Stimulated activated naive CD4-positive, alpha-beta T cell treated with Interleukin-2 at 50 U/mL for 16 hours (primary cell): ENCODE measurements around the gene DCK.
"Not testable (repeated sequence)": the region's sequence is repeated elsewhere in the genome, so short reads cannot be mapped to it uniquely, and the experiment has no call there.

Source experiments
- DNase-seq: peaks from one replicate; lab custom pipeline; 2025; lab: John Stamatoyannopoulos, UW

The DCK gene

GRCh38 chr4:70993181-70994068 is at the start of gene DCK:
Gene DCK (plus strand): TSS chr4:70993649. CDS start chr4:70993836, 187 bp downstream.
- DNase-seq = peak; percentile 80

DNA sequence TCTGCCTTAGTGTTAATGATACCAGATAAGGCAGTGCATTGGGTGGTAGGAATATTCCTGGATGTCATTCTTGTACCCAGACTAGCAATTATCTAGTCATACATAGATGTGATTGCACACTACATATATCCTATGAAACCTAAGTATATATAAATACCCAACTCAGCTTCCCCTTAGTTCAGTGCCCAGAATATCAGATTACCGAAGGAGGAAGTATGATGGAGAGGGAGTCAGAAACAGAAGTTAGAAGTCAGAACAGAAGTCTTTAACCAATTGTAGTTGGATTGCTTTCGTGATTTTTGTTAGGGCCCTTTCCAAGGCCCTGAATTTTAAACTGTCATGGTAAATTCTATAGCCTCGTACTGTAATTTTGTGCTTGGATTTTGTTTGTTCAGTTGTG is 48.4 kb upstream of the DCK start:
- no peak for DNase-seq

- no peak for DNase-seq
These were observed 47.9 kb upstream of the DCK start for GRCh38 chr4:70945452-70946055.

DNA sequence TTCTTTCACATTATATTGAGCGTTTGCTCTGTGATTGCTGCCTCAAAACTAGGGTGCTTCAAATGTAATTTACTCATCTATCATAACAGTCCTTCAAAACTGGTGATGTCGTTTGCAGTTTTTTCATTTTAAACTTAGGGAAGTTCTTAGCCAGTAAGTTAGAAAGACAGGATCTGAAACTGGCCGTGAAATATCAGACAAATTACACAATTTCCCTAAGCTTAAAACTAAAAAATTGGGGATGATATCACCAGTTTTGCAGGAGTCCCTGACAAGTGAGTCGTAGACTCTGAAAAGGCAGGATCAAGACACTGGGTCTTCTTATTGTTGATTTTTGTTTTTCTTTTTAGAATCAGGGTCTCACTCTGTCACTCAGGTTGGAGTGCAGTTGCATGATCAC is 46.5 kb upstream of the DCK start:
- no peak for DNase-seq

GRCh38 chr4:70948665-70949260 is 44.7 kb upstream of the DCK start:
- DNase-seq = no peak

DNA sequence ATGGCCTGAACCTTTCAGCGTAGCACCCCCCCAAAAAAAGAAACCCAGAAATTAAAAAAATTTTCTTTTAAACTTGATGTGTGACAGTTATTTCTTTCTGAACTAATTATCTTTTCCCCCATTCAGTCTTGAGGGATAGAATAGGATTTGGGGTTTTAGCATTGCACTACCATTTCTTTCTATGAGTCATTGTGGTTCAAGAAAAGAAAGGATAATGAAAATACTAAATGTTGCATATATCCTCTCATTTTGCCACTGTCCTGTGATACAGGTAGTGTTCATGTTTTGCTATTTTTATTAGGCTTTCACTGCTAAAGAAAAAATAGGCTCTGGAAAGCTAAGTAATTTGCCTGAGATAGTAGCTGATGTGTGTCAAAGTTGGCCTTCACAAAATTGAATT is 39.4 kb upstream of the DCK start:
- no peak for DNase-seq

DNA sequence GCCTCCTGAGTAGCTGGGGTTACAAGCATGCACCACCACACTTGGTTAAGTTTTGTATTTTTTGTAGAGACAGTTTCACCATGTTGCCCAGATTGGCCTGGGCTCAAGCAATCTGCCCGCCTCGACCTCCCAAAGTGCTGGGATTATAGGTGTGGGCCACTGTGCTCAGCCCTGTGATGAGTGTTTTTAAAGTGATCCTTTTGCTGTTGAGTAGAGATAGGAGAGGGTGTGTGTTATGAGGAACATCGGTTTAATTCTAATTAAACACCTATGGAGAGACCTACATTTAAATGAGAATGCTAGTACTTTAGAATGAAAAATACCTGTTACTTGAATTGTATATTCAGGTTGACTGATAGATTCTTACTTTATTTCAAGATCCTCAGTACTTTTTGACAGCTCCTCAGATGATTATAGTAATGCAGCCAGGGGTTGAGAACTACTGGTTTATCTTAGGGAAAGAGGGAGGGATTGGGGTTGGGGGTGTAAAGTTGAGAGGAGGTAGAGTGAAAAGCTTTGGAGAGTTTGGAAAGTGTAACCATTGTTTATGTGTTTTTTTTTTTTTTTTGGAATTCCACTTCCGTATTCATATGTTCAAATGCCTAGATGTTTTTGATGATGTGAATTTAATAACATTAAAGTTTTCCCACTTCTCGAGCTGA is 36.8 kb upstream of the DCK start:
- DNase-seq = no peak

DNA sequence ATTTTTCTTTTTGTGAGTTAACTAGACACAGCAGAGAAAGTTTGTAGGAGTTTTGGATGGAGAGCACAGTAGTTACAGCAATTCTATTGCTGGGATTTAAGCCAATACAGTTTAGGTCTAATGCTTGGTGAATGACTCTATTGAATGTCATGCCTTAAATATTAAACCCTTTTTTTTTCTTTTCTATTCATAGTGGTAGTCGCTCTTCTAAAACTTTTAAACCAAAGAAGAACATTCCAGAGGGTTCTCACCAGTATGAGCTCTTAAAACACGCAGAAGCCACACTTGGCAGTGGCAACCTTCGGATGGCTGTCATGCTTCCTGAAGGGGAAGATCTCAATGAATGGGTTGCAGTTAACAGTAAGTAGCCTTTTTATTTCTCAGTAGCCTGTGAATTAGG is 34.8 kb upstream of the DCK start:
- no peak for DNase-seq

DNA sequence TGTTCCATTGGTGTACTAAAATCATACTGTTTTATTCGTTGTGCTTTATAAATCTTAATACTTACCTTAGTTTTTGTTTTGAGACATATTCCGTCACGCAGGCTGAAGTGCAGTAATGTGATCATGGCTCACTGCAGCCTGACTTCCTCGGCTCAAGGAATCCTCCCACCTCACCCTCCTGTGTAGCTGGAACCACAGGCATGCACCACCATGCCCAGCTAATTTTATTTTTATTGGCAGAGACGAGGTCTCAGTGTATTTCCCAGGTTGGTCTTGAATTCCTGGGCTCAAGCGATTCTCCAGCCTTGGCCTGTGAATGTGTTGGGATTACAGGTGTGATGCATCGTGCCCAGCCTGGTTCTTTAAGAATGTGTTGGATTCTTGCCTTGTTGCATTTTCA is 24.4 kb upstream of the DCK start:
- no peak for DNase-seq

GRCh38 chr4:70976252-70976651 is 17.2 kb upstream of the DCK start:
- DNase-seq = no peak

DNA sequence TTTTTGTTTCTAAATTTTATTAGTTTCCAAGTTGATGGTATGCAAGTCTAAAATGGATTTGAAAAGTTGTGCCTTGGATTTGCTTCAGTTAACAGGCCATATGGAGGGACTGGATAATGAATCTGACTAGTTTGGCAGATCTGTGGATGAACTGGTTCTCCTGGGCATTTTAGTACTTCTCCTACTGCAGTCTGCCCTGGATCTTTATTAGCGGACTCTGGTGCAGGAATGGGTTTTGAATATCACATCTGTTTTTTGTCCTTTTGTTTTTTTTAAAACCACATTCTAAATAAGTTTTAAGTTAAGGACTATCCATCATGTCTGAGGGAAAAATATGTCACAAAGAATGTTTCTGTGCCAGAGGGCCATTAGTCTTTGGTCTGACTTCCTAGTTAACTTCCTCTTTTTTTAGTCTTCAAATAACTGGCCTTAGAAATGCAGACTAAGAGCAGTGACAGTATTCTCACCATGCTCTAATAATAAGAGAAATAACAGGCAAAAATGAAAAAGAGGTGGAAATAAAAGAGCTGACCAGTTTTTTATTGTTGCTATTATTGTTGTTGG is 13.9 kb upstream of the DCK start:
- no peak for DNase-seq

DNA sequence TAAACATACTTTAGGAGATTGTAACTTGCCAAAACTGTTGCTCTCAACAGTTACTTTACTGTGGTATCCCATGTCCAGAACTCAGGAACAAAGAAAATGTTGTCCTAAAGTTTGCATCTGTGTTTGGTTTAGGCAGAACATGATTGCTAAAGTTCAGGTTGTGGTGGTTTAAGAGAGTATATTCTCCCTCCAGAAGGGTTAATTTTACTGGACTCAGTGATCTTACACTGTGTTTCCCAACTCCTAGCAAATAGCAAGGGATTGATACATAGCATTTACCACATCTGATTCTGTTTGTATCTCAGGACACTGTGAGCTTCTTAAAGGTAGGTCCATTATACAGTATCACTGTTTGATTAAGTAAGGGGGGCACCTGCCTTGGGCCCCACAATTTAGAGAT is 13.3 kb upstream of the DCK start:
- DNase-seq = no peak

DNA sequence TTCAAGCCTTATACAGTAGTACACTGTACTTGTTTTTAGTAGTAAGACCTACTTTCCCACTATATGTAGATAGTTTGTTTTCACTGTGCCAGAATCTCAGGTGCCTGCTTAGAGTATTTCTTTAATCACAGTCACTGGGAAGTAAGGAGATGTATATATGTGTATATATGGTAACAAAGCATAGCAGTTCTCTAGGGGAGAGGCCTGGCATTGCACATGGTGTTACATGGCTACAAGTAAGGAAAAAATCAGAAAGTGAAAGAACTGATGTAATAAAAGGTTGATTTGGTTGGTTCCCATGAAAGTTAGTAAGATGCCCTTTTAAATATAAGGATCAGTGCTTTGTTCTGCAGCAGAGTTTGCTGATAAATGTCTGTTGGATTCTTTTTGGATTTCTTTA is 9.3 kb upstream of the DCK start:
- DNase-seq = no peak

- no peak for DNase-seq
These were observed 8.9 kb upstream of the DCK start for GRCh38 chr4:70984589-70984988.

GRCh38 chr4:70991596-70991995 is 1.9 kb upstream of the DCK start:
- no peak for DNase-seq

DNA sequence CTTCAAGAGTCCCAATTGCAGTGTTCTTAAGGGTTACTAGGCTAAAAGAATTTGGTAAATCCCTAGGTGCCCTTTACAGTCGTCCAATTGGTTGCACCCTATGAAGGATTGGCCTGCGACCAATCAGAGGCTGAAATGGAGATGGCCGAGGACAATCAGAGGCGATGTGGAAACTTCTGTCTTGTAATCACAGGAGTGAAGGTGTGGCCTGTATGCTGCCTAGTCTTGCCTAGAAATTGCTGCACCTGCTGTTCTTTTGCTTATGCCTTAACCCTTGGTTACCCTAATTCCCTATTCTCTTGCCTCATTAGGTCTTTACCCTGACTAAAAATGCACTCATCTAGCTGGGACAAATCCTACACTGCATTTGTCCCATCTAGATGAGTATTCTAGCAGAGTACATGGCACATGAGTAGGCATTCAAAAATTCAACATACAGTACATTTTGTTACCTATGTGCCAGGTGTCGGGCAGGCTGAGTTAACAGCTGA is 1.0 kb upstream of the DCK start:
- DNase-seq = no peak

DNA sequence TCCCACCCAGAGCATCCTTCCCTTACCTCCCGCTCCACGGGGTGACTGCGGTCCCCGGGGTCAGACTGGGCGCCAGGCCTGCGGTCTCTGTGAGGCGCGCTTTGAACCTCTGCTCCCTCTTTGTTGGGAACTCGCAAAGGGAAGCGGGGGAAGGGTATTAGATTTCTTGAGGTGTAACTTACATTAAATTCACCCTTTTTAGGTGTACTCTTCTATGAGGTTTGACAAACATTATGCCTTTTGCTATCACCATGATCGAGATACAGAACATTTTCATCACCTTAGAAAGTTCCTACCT is 569 bp downstream of the DCK start:
- DNase-seq = no peak

DNA sequence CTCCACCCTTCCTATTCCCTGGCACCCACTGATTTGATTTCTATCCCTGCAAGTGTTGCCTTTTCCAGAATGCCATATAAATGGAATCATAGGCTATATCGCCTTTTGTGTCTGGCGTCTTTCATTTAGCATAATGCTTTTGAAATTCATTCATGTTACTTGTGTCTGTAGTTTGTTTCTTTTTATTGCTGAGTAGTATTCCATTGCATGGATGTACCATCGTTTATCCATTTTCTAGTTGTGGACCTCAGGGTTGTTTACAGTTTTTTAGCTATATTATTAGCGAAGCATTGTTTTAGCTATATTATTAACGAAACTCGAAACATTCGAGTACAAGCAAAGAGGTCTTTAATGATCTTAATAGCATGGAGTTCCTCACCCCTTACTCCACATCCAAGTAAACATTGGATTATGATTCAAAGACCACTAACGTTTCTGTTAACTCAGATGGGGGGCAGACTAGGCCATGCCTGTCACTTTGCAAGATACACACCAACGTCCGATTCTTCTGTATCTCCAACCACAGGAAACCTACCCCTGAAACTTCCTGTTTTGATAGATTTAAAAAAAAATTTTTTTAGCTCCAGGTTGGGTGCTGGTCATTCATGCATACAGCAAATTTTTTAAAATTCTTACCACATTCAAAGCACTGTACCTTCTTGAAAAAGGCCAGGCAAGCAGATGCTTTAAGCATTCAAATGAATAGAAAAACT is 1.1 kb downstream of the DCK start:
- no peak for DNase-seq

- peak; percentile 20 for DNase-seq
These were observed 2.5 kb downstream of the DCK start for GRCh38 chr4:70996018-70996360.

DNA sequence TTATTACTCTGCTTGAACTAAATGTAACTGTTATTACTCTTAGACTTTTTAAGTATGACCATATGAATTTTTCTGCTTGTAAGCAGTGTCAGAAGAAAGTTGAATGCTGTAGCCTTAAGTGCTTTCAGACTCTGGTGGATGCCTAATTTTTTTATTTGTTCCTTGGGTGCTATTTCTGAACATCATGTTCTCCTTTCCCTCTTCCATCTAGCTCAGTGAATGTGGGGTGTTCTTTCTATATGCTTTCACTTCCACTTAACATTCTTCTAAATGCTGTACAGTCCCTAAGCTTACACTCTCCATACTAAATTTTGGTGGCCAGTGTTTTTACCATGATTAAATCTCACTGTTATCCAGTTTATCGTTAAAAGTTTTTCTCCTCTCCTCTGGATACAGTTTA is 3.6 kb downstream of the DCK start:
- no peak for DNase-seq

DNA sequence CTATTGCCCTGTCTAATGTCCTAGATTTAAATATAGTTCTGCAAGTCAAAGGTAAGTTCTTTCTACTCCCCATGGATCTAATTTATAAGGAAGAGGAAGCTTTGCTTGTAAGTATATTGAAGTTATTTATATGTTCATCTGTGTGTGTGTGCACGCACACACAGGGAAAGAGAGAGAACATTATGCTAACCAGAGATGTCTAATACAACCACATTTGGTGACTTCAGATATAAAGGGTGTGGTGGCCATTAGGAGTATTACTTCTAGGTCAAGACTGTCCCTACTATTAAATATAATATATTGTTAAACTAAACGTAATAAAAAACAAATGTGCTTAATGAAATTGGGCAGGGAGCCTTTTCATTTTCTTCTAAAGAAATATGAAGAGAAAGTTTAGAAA is 4.1 kb downstream of the DCK start:
- DNase-seq = no peak

GRCh38 chr4:70999639-71000038 is 6.2 kb downstream of the DCK start:
- DNase-seq = not testable (repeated sequence)
